OCI-LY3 (cell line): ENCODE data around the gene CNNM2.

Experiments used
- H2AFZ ChIP-seq: fragments of 200-600, 300-600 bp; shearing (Covaris generic); 2 replicates; pipeline ENCODE4 v1.6.0; 2014; ENCODE audit warnings: antibody characterized with exemption, low read depth, low read length
- H3K27ac ChIP-seq: fragments of 200-600, 300-600 bp; sonication (generic); 2 replicates; pipeline ENCODE4 v1.5.1; 2014; ENCODE audit warnings: mild to moderate bottlenecking, low read length, moderate library complexity, mixed read lengths
- H3K27me3 ChIP-seq: fragments of 200-600, 300-600 bp; sonication (generic); 2 replicates; pipeline ENCODE4 v1.6.1; 2014; ENCODE audit warnings: low read depth, low read length, mixed read lengths
- H3K36me3 ChIP-seq: fragments of 200-600, 300-600 bp; sonication (generic); replicated peaks from 2 replicates; pipeline ENCODE3; 2014; ENCODE audit warnings: low read depth, low read length, mixed read lengths
- H3K4me1 ChIP-seq: fragments of 300-600, 200-600 bp; sonication (generic); 2 replicates; pipeline ENCODE4 v1.6.1; 2014; ENCODE audit warnings: low read length, mixed read lengths
- H3K4me2 ChIP-seq: fragments of 200-600, 300-600 bp; sonication (generic); 2 replicates; pipeline ENCODE4 v1.6.1; 2014; ENCODE audit warnings: low read length, mixed read lengths
- H3K4me3 ChIP-seq: fragments of 300-600, 200-600 bp; sonication (generic); 2 replicates; pipeline ENCODE4 v1.5.1; 2014; ENCODE audit warnings: antibody characterized with exemption, mild to moderate bottlenecking, low read length, moderate library complexity
- H3K79me2 ChIP-seq: fragments of 300-600, 200-600 bp; shearing (Covaris generic); 2 replicates; pipeline ENCODE4 v1.6.1; 2014; ENCODE audit warnings: mild to moderate bottlenecking, low read length, mixed read lengths
- H3K9ac ChIP-seq: fragments of 300-600, 200-600 bp; shearing (Covaris generic); 2 replicates; pipeline ENCODE4 v1.6.0; 2014; ENCODE audit warnings: mild to moderate bottlenecking, low read length, moderate library complexity
- H3K9me3 ChIP-seq: fragments of 200-600, 300-600 bp; shearing (Covaris generic); 2 replicates; pipeline ENCODE4 v1.6.1; 2014; ENCODE audit warnings: low read length, mixed read lengths; ENCODE audit not compliant: insufficient read depth
- H4K20me1 ChIP-seq: fragments of 200-600, 300-600 bp; sonication (generic); 2 replicates; pipeline ENCODE4 v1.6.1; 2016; ENCODE audit warnings: low read length, mixed read lengths; ENCODE audit not compliant: insufficient read depth
- EZH2phosphoT487 ChIP-seq: fragments of 200-600 bp; shearing (Covaris generic); IDR thresholded peaks from 2 replicates; pipeline ENCODE4 v1.6.1; 2018; ENCODE audit warnings: antibody characterized with exemption, mixed run types, low read depth
- TF ChIP-seq, protein P1 (sequence below): fragments of 200-600, 300-600 bp; sonication (generic); IDR thresholded peaks from 2 replicates; pipeline ENCODE4 v1.5.1; 2014; ENCODE audit warnings: antibody characterized with exemption, low read length, low read depth

Gene CNNM2

DNA sequence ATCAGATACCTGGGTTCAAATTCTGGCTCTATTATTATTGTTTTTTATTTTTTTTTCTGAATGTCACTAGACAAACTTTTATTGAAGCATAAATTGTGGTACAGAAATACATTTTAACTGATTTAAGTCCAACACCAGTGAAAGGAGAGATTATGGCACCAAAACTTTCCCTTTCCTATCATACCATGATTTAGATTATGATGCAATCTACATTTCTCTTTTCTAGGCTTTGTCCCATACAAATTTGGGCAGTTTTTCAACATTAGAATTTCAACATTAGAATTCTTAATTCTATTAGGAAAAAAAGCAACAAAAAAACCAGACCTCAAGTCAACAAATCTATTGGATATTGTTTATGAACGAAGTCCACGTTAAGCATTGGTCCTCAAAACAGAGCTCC lies 37.8 kb upstream of the CNNM2 start:
- Histone ChIP-seq H3K9ac (no peak overlapping the region), H3K4me3 (no peak overlapping the region), H2AFZ (no peak overlapping the region), H3K4me1 (no peaks in the 10 kb centered on the region), H4K20me1 (no peaks in the 10 kb centered on the region), H3K9me3 (no peaks in the 10 kb centered on the region), H3K4me2 (no peak overlapping the region), H3K27me3 (no peaks in the 10 kb centered on the region), H3K36me3 (no peaks in the 10 kb centered on the region), H3K79me2 (no peaks in the 10 kb centered on the region), H3K27ac (no peak overlapping the region)
- TF ChIP-seq, protein P1, sequence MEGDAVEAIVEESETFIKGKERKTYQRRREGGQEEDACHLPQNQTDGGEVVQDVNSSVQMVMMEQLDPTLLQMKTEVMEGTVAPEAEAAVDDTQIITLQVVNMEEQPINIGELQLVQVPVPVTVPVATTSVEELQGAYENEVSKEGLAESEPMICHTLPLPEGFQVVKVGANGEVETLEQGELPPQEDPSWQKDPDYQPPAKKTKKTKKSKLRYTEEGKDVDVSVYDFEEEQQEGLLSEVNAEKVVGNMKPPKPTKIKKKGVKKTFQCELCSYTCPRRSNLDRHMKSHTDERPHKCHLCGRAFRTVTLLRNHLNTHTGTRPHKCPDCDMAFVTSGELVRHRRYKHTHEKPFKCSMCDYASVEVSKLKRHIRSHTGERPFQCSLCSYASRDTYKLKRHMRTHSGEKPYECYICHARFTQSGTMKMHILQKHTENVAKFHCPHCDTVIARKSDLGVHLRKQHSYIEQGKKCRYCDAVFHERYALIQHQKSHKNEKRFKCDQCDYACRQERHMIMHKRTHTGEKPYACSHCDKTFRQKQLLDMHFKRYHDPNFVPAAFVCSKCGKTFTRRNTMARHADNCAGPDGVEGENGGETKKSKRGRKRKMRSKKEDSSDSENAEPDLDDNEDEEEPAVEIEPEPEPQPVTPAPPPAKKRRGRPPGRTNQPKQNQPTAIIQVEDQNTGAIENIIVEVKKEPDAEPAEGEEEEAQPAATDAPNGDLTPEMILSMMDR: no peak
- no peak for TF ChIP-seq EZH2phosphoT487

DNA sequence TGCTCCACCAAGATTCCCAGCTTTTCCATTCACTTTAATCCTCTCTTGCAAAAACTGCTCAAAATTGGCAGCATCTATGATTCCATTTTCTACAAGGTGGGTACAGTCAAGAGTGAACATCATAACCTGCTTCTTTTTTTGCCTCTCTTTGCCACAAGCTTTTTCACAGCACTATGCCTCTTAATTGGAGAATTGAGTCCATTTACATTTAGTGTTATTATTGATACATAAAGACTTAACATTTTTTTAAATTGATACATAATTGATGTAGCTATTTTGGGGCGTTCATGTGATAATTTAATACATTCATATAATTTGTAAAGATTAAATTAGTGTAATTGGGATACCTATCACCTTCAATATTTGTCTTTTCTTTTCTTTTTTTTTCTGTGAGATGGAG lies 30.0 kb upstream of the CNNM2 start:
- H3K4me1 ChIP-seq: no peaks in the 10 kb centered on the region

DNA sequence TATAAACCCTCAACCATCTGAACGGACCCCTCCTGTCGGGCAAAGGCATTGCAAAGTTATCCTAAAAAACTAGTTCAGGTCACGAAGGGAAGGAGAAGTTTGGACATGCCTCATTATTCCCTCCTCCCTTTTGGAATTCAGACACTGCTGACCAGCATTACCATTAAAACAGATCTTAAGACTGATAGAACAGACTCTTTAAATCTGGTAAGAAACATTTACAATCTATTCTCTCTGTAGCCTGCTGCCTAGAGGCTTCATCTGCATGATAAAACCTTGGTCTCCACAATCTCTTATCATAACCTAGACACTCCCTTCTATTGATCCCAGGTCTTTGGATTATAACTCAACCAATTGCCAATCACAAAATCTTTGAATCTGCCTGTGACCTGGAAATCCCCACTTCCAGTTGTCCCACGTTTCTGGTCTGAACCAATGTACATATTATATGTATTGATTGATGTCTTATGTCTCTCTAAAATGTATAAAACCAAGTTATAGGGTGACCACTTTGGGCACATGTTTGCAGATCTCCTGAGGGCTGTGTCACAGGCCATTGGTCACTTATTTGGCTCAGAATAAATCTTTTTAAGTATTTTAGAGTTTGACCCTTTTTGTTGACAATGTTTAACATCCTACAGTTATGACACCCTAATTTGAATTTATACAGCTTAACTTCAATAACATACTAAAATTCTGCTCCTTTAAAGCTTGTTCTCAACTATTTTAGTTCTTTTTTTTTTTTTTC lies 23.5 kb upstream of the CNNM2 start:
- TF ChIP-seq, protein P1: no peak
- TF ChIP-seq EZH2phosphoT487: no peak
- Histone ChIP-seq H3K27me3 (no peaks in the 10 kb centered on the region), H3K4me1 (no peaks in the 10 kb centered on the region), H4K20me1 (no peaks in the 10 kb centered on the region), H3K27ac (no peak overlapping the region), H3K4me3 (no peak overlapping the region), H2AFZ (no peak overlapping the region), H3K9me3 (no peaks in the 10 kb centered on the region), H3K36me3 (no peaks in the 10 kb centered on the region), H3K4me2 (no peak overlapping the region), H3K9ac (no peak overlapping the region), H3K79me2 (no peaks in the 10 kb centered on the region)

More for the DNA sequence above, 30.0 kb upstream of the CNNM2 start:
- no peak for TF ChIP-seq EZH2phosphoT487
- TF ChIP-seq, protein P1: no peak
- H3K9me3 ChIP-seq: no peaks in the 10 kb centered on the region
- no peak overlapping the region for H3K4me2 ChIP-seq
- H3K36me3 ChIP-seq: no peaks in the 10 kb centered on the region
- H3K27me3 ChIP-seq: no peaks in the 10 kb centered on the region
- H2AFZ ChIP-seq: no peak overlapping the region
- H3K4me3 ChIP-seq: no peak overlapping the region
- no peaks in the 10 kb centered on the region for H3K79me2 ChIP-seq
- no peaks in the 10 kb centered on the region for H4K20me1 ChIP-seq
- H3K9ac ChIP-seq: no peak overlapping the region
- H3K27ac ChIP-seq: no peak overlapping the region

DNA sequence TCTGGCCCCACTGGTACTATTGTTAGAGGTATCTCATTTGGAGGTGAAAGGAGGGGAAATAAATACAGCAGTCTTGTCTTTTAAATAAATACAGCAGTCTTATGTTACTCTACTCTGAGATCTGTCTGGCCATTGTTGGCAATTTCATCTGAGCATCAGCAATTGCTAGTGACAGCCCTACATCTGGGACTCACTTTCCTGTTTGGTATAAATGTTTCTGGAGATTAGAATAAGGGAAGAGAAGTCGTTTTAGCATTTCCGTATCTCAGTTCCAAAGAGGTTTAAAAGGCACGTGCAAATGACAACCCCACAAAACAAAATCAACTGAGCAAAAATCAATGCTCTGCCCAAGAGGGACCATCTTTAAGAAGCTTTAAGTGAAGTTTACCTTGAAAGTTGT lies 18.1 kb upstream of the CNNM2 start:
- H3K4me3 ChIP-seq: no peak overlapping the region
- H4K20me1 ChIP-seq: no peaks in the 10 kb centered on the region
- no peaks in the 10 kb centered on the region for H3K4me1 ChIP-seq
- H2AFZ ChIP-seq: no peak overlapping the region
- H3K79me2 ChIP-seq: no peaks in the 10 kb centered on the region
- no peaks in the 10 kb centered on the region for H3K36me3 ChIP-seq
- H3K27ac ChIP-seq: no peak overlapping the region
- TF ChIP-seq EZH2phosphoT487: no peak
- TF ChIP-seq, protein P1: no peak
- no peak overlapping the region for H3K4me2 ChIP-seq
- H3K9me3 ChIP-seq: no peaks in the 10 kb centered on the region
- H3K9ac ChIP-seq: no peak overlapping the region
- no peaks in the 10 kb centered on the region for H3K27me3 ChIP-seq
